GOT3 (cell line): ENCODE results near the gene GPR15.

Experiments
- DNase-seq: peaks from one replicate; lab custom pipeline; 2025; ENCODE audit warnings: mixed read lengths; lab: John Stamatoyannopoulos, UW

The GPR15 gene

DNA sequence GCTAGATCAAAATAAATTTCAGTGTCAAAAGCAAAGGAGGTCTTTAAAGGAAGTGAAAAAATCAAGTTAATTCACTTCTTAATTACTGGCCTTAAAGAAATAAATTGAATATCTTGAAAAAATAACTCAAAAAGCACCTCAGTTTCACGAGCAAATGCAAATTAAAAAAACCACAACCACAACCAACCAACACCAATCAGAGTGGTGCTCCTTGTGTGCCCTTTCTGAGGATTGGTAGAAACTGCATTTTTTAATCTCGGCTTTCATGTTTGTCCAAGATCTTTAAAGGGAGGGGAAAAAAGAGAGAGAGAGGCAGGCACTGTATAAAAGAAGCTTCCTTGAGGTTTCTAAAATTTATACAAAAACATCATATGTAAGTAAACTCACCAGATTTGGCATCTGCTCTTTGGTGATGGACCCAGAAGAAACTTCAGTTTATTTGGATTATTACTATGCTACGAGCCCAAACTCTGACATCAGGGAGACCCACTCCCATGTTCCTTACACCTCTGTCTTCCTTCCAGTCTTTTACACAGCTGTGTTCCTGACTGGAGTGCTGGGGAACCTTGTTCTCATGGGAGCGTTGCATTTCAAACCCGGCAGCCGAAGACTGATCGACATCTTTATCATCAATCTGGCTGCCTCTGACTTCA is at the start of gene GPR15:
Gene GPR15 (plus strand): TSS at position 357 of the 653 bp plus-strand sequence. CDS start 56 bp downstream, at position 413.
- DNase-seq = no peak

DNA sequence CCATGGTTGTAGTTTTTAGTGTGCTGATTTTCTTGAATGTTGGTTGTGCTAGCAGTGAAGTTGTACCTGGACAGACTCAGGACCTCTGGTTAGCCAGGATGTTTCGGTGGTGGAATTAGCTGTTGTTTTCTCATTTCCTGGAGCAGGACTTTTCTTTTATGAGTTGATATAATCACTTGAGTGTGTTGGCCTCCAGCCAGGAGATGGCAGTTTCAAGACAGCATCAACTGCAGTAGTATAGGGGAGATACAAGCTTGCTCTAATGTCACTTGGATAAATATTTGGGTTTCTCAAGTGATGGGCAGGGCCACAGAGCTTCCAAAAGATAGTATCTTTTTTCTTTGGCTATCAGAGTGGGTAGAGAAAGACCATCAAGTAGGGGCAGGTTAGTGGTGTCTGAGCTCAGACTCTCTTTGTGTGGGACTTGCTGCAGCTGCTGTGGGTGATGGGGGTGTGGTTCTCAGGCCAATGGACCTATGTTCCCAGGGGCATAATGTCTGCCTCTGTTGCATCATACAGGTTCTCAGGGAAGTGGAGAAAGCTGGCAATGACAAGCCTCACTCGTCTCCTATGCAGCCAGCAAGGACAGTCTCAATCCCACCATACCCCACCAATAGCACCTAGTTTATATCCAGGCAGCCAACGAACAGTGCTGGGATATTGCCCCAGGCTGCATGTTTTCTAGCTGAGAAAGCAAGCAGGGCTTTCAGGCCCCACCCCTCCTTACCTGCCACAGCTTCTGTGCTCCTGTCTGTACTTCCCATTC is 48.9 kb upstream of the GPR15 start:
- DNase-seq = no peak

DNA sequence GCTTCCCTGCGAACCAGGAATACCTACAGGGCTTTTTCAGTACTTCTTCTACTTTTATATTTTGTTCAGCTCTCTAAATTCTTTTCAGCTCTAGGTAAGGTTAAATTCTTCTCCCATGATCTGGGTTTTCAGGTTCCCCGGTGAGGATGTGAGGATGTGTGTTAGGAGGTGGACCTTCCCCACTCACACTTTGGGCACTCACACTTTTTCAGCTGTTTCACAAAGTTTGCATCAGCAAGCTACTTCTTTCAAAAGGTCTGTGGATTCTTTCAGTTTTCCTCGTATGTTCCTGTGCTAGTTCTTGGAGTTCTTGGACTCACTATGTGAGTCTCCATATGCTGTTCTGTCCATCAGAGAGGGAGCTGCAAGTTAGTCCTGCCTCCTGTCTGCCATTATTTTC is 48.2 kb upstream of the GPR15 start:
- no peak for DNase-seq

DNA sequence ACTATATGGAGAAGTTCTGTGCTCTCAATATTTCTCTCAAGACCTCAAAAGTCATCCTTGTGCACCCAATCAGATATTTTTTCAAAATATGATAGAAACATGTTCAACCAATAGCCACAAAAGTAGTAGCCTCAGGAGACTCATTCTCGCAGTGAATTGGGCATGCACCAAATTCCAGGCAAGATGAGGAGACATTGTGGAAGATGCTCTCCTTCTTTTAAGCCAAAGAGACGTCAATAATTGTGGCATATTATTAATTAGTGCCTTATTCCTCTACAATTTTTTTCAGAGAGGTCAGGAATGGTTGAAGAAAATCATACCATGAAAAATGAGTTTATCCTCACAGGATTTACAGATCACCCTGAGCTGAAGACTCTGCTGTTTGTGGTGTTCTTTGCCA is 34.4 kb upstream of the GPR15 start, which contains the start of gene OR5K2:
Gene OR5K2 (plus strand): TSS at position 301 of the 400 bp plus-strand sequence. CDS start 0 bp downstream, at position 301.
- no peak for DNase-seq

DNA sequence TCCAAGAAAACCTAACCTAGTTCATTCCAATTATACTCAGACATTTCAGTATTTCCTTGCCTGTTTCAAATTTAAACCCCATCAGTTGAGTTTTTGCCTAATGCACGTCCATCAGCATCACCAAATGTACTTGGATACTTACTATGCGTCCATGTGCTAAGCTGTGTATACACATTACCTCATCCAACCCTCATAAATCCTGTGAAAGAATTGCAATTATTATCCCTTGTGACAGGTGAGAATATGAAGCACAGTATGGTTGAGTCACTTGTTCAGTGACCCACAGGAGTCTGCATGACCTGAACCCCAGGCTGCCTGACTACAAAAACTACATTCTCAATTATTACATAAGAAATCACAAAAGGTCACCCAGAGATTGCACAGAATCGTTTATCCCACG is 31.8 kb upstream of the GPR15 start:
- DNase-seq = no peak

DNA sequence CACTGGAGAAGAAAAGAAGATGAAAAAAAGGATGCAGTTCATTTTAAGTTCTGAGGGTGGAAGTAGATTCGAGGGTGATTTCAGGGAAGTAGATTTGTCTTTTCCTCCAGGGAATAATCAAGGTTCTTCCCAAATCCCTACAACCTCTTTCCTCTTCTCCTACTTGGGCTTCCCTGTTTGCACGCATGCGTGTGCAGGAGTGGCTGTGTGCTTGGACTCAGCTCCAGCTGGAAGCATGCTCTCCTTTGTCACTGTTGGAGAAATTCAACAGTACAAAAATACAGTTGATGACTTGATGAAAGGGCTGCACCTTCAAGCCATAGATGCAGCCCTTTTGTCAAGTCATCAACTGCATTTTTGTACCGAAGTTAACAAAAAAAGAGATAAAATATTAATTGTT is 30.5 kb upstream of the GPR15 start:
- no peak for DNase-seq

DNA sequence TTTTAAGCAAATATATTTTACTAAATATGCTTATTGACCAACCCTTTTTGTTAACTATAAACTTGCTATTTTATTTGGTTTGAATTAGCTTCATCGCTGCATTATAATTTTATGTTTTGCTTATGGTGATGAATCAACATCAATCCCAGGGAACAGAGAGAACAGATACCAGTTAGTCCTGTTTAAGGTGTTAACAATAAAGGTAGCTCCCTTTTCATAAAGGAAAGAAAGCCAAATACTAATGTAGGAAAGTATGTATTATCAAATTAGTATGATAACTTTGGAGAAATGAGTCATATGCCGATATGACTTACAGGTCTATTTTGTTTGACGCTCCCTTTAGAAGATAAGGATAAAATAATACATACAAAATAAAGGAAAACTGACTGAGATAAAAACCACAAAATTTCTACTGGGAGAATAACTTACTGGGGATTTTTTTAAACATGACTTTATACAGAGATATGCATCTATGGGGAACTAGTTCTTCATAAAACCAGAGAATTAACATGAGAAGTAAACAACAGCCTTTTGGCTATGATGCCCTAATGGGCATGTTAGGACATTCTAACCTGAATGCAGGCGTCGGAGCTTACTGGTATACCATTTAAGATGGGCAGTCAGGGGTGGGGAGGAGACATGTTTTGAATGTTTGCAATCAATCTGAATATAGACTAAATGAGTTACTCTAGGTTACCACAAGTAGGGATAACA is 29.8 kb upstream of the GPR15 start:
- no peak for DNase-seq

DNA sequence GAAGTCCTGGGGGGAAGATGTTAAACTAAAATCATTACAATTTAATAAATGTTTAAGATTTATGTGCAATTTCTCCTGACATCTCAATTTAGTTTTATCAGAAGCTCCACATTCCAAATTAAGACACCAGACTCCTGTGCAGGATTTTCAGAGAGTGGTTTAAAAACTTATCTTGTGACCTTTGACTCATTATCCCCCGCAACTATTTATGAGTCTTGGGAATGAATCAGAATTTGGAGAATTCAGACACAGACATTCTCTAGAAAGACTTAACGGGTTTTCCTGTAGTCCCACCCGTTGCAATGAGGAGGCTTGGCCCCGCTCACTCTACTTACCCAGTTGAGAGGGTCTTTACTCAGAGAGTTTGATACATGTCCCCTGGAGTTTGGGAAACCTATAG is 27.2 kb upstream of the GPR15 start:
- DNase-seq = no peak

DNA sequence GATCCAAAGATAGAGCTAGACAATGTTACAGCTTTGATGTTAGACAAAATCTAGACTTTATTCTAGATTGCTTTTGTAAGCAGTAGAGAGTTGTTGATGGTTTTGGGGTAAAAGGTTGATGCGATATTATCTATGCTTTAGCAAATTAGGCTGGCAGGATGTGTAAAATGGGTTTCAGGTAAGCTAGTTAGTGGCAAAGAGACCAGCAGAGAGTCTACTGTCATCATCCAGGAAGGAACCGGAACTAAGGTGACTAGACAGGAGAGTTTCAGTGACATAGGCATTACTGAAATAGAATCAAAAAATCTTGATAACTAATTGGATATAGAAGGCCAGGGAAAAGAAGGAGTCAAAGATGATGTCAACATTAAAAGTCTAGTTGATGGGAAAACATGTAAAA is 23.2 kb upstream of the GPR15 start:
- DNase-seq = no peak

DNA sequence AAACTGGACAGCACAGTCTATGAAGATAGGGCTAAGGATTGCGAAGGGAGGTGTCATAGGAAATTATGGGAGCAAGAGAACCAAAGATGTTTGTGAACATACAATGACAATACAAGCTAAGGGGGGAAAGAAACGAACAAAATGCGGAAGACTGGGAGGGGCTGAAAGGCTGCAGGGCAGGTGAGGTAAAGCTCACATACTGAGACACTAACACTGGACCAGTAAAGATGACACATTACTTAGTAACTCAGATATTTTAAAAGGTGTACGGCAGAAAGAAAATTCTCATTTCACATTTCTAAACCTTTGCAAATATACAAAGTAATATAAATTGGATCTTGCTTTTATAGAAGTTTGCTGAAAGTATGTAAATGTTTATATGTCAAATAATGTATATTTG is 19.2 kb upstream of the GPR15 start:
- DNase-seq = no peak

DNA sequence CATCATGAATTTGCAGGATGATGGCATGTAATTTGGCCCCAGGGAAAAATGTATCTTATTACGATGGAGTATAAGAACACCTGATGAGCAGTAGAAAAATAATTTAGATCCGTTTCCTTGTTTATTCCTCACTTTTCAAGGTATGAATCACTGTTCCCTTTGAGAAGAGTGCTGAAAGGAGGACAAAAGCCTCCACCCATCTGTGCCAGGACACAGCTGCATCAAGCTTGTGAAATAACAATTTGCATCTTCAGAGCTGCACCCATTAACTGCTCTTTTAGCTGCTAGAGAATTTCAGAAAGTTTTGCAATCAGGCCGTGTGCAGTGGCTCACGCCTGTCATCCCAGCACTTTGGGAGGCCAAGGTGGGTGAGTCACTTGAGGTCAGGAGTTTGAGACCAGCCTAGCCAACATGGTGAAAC is 18.7 kb upstream of the GPR15 start:
- no peak for DNase-seq

DNA sequence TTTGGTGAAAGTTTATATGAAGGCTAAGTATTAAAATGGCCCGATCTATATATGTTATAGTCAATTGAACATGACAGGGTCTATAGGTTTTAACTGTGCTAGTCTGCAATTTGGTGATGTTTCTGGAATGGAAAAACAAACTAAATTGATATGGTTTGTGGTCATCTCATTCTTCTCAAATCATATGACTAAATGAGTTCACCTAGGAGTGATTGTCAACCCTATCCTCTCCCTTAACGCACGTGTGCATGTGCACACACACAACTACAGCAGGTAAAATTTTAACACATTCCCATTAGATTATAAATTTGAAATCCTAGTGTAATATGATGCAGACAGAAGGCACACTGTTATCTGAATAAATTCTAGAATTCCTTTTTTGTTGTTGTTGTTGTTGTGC is 18.0 kb upstream of the GPR15 start:
- no peak for DNase-seq

DNA sequence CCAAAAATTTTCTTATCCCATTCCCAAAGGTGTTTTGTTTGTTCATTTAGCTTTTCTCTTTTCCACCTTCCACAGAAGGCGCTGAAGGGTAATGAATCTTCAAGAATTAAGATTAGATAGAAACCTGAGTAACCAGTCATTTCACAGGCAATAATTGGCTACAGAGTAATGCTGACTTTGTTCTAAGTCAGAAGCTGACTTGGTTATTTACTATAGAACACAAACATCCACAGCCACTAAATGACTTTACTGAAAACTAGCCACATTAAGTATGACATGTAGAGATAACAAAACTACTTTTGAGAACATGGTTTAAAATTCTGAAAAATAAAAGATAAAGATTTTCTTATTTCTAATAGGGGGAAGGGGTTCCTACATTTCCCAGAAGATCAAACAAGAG is 16.8 kb upstream of the GPR15 start:
- no peak for DNase-seq

DNA sequence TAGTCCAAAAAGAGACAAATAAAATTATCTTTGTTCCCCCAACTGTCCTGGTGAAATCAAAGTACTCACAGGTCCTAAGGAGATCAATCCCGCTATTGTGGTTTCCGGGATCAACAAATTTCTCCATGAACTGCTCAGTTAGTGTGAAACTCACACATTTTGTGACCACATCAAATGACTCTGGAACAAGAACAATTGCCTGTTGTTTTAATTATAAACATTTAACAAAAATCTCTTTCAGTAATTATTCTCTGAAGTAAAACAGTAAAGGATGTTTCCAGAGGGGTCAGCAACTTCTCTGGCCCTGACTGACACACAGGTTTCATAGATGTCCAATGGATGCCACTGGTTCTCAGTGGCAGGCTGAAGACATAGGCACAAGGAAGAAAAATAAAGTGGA is 13.0 kb upstream of the GPR15 start:
- no peak for DNase-seq

DNA sequence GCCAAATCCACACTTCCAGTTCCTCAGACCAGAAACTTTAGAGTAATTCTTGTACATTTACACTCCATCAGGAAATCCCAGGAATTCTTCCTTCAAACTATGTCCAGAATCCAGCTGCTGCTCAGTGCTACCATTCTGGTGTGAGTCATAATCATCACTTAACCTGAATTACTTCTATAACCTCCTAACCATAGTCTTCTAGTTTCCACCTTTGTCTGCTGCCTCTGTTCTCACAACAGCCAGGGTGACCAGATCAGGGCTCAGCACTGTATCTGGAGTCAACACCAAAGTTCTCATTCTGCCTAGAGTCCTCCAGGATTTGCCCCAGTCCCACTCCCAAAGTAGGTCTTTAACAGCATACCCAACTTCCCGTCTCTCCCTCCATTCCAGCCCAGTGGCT is 12.4 kb upstream of the GPR15 start:
- DNase-seq = no peak

DNA sequence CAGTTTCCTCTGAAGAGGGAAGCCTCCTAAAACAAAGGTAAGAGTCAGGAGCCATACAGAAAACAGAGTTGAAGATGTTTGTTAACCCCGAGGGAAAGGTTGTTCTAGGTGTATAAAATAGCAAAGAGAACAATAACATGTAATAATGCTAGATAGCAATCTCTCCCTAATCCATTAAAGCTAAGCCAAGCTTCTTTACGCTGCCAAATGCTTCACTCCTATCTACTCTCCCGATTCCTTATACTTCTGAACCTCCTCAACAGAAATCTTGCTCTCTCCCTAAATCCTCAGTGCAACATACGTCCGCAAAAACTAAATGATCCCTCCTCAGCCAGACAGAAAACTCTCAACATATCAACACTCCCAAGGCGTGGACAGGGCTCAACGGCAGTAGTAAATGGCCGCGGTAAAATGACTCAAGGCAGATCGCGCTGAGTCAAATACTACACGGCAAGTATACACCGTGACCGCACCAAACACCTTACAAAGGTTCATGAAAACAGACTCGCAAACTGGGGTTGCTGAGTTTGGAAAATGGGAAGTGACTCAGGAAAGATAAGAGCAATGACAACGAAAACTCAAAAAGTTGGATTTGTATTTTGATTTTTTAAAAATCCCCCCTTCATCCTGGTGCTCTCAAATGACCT is 9.8 kb upstream of the GPR15 start:
- no peak for DNase-seq

DNA sequence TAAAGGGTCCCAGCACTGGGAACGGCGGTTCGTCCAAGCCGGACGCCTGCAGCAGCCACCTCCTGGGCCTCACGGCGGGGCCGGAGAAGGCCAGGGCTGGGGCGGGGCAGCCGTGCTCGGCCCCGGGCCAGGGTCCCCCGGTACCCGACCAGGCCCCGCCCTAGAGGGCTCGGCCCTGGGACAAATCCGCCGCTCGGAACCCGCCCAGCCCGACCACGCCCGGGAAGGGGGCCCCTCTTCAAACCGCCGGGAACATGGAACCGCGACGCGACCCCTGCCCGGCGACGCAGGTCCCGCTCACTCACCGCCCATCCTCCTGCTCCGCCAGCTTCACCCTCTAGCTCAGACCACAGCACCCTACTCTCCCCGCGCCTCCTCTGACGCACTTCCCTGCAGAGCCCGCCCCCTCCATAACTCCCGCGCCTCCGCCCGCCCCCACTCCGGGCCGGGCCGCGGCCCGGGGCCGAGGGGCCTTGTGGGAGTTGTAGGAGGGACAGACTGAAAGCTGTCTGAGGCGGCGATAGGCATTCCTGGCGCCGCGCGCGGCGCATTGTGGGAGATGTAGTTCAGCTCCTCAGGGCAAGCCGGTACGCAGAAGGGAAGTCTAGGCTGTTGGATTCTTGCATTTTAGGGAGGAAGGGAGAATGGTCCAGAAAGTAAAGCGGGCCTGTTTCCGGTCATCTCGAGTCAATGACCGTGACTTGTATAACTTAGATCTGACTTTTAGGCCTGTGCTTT is 9.1 kb upstream of the GPR15 start, which contains the start of gene CLDND1:
Gene CLDND1 (minus strand): TSS at position 359 of the 738 bp plus-strand sequence. CDS start 1,478 bp downstream, outside the sequence.
- DNase-seq = peak; percentile 79

DNA sequence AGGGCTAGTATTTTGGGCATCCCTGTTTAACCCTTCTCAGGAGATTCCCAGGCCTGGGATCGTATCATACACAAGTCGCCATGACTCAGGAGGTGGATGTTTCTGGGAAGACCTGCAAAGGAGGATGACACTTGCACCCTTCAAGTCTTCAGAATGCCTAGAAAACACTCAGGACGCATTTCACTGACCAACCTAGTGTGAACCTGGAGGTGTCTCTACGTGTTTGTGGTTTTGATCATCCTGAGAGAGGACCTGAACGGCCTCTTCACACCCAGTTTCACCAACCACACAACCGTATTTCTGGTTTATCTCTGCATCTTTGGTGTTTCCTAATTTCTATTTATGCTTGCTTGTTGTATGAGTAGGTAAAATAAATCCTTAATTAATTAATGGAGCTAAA is 6.3 kb upstream of the GPR15 start:
- no peak for DNase-seq

DNA sequence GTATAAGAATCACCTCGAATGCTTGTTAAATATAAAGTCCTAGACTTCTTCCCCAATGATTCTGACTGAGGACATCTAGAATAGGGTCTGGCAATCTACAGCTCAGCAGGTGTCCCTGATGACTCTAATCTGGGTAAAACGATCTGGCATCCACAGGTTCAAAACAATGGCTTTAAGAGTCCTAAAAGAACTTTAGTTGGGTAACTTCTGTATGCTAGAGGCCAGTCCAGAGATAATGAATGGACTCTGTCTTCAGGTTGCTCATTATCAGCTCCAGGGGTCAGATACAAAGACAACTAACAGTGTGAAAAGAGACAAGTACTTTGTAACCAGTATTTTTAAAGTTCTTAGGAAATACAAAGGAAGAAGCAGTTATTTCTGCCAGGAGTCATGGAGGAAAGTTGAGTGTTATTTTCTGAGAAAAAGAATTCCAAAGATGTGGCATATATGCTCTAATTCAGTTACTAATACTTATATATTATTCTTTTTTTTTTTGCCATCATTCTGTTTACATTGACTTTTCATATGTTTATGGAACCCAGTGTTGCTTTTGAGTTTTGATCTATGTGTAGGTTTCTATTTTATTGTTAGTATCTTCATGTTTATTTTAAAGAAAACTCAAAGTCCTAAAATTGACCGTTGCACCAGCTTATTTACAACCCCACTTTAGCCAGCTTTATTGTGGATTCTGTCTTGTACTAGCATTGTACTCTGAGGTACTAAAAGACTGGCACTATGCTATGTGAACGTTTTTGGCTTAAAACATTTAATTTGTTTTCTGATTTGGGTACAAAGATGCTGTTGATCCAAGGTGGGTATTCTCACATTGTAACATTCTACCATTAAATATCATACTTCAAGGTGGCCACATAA is 3.1 kb upstream of the GPR15 start:
- DNase-seq = no peak

DNA sequence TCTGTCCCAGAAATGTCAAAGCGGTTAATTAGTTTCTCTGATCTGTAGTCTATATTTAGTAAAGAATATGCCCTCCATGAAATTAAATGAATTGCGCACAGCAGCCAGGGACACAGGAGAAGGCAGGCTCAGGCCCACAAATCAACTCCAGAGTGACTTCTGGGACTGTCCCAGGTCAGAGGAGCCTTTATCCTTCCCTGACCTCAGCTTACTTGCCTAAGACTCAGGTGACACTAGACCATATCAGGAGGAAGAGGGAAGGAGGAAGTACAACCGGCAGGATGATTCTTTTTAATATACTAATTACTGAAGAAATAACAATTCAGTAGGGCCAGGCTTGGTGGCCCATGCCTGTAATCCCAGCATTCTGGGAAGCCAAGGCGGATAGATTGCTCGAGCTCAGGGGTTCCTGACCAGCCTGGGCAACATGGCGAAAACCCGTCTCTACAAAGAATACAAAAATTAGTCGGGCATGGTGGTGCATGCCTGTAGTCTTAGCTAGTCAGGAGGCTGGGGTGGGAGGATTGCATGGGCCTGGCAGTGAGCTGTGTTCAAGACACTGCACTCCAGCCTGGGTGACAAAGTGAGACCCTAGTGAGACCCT is 1.8 kb upstream of the GPR15 start:
- no peak for DNase-seq
